ENCODE results near the gene HSFX2.
"Not testable (repeated sequence)": the region's sequence is repeated elsewhere in the genome, so short reads cannot be mapped to it uniquely, and the experiment has no call there.

The HSFX2 gene, protein sequence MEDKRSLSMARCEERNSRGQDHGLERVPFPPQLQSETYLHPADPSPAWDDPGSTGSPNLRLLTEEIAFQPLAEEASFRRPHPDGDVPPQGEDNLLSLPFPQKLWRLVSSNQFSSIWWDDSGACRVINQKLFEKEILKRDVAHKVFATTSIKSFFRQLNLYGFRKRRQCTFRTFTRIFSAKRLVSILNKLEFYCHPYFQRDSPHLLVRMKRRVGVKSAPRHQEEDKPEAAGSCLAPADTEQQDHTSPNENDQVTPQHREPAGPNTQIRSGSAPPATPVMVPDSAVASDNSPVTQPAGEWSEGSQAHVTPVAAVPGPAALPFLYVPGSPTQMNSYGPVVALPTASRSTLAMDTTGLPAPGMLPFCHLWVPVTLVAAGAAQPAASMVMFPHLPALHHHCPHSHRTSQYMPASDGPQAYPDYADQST

DNA sequence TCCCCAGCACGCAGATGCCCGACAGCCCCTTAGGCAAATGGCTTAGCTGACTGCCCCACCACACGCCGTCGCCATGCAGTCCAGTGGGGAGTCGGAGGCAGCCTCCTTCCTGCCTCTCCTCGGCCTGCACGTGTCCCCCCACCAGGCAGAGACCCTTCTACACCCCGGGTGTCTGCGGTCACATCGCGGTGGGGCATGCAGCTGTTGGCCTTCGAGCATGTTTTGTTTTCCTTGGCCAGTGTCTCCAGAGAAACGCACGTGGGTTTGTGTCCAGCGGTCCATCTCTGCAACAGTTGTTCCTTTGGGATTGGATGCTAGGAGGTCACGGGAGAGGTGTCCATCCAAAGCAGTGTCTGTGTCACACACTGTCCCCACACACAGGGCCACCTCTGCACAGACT lies at the start of gene HSFX2:
HSFX2 (minus strand) TSS at position 101 of the 400 bp plus-strand sequence. CDS start 614 bp downstream, outside the sequence.
- not testable (repeated sequence) for H3K36me3 ChIP-seq; DNase-seq; H3K4me3 ChIP-seq (ENCODE audit: low read depth, low read length); H3K27me3 ChIP-seq (ENCODE audit: insufficient read depth, low read depth, severe bottlenecking); H3K9me3 ChIP-seq (ENCODE audit: severe bottlenecking); H3K27ac ChIP-seq

DNA sequence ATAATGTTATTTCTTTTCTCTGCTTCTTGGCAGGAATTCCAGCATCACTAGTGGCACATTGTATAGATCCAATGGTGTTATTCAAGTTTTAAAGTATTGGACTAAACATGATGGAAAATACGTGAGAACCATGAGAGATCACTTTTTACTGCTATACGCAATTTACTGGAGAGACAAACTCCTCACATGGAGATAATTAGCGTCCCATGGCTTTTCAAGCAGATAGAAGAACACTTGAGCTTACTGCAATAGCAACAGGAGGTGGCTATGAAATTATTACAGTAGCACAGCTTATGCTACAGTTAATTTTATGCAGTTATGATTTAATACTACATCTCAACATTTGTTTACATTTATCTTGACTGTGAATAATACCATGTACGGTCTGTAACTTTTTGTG lies 48.4 kb upstream of the HSFX2 start:
- no peak for DNase-seq
- Histone ChIP-seq H3K27me3 (ENCODE audit: insufficient read depth, low read depth, severe bottlenecking) (peaks cover 29% of the 10 kb centered on the region), H3K9me3 (ENCODE audit: severe bottlenecking) (no peaks in the 10 kb centered on the region), H3K4me3 (ENCODE audit: low read depth, low read length) (no peak overlapping the region), H3K36me3 (no peaks in the 10 kb centered on the region), H3K27ac (no peak overlapping the region)
- TF ChIP-seq CTCF (IDR thresholded peaks at IDR 0.05; ENCODE audit: low read depth, low read length), result no peak

- no peak for DNase-seq
- no peak overlapping the region for H3K4me3 ChIP-seq (ENCODE audit: low read depth, low read length)
- H3K9me3 ChIP-seq (ENCODE audit: severe bottlenecking), result no peaks in the 10 kb centered on the region
- TF ChIP-seq CTCF (IDR thresholded peaks at IDR 0.05; ENCODE audit: low read depth, low read length), result no peak
- no peaks in the 10 kb centered on the region for H3K36me3 ChIP-seq
- no peak overlapping the region for H3K27ac ChIP-seq
- H3K27me3 ChIP-seq (ENCODE audit: insufficient read depth, low read depth, severe bottlenecking), result peaks cover 33% of the 10 kb centered on the region
Observed at GRCh38 chrX:149641835-149642234, 46.7 kb upstream of the HSFX2 start.

DNA sequence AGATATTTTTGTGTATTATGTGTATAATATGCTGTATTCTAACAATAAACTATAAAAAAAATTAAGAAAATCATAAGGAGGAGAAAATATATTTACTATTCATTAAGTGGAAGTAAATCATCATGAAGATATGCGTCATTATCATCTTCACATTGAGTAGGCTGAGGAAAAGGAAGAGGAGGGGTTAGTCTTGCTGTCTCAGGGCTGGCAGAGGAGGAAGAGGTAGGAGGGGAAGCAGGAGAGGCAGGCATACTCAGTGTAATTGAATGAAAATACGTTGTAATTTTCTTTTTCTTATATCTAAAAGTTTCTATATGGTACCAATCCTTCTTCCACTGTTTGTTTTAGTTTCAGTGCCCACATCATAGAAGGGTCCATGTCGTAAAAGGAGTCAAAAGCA lies 46.3 kb upstream of the HSFX2 start:
- no peak for TF ChIP-seq CTCF (IDR thresholded peaks at IDR 0.05; ENCODE audit: low read depth, low read length)
- no peaks in the 10 kb centered on the region for H3K36me3 ChIP-seq
- no peak overlapping the region for H3K4me3 ChIP-seq (ENCODE audit: low read depth, low read length)
- DNase-seq, result no peak
- H3K27ac ChIP-seq, result no peak overlapping the region
- H3K27me3 ChIP-seq (ENCODE audit: insufficient read depth, low read depth, severe bottlenecking), result peaks cover 29% of the 10 kb centered on the region
- no peaks in the 10 kb centered on the region for H3K9me3 ChIP-seq (ENCODE audit: severe bottlenecking)

GRCh38 chrX:149639568-149639967 lies 44.5 kb upstream of the HSFX2 start:
- TF ChIP-seq CTCF (IDR thresholded peaks at IDR 0.05; ENCODE audit: low read depth, low read length), result no peak
- H3K36me3 ChIP-seq, result no peaks in the 10 kb centered on the region
- peaks cover 23% of the 10 kb centered on the region for H3K27me3 ChIP-seq (ENCODE audit: insufficient read depth, low read depth, severe bottlenecking)
- no peak overlapping the region for H3K27ac ChIP-seq
- DNase-seq, result no peak
- no peaks in the 10 kb centered on the region for H3K9me3 ChIP-seq (ENCODE audit: severe bottlenecking)
- no peak overlapping the region for H3K4me3 ChIP-seq (ENCODE audit: low read depth, low read length)

DNA sequence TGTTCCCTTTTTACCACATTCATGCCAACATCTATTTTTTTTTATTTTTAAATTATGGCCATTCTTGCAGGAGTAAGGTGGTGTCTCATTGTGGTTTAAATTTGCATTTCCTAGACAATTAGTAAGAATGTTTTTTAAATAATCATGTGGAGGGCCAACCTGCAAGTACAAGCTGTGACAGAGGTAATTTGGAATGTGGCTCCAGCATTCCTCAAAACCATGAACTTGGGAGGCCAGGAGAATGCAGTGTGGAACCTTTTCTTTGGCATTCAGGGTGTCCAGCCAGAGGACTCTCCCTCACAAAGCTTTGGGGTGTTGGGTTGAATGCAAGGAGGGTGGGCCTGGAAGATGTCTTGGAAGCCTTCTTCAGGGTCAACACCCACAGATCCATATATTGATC lies 43.7 kb upstream of the HSFX2 start:
- H3K27ac ChIP-seq, result no peak overlapping the region
- no peaks in the 10 kb centered on the region for H3K9me3 ChIP-seq (ENCODE audit: severe bottlenecking)
- H3K36me3 ChIP-seq, result no peaks in the 10 kb centered on the region
- peaks cover 23% of the 10 kb centered on the region for H3K27me3 ChIP-seq (ENCODE audit: insufficient read depth, low read depth, severe bottlenecking)
- TF ChIP-seq CTCF (IDR thresholded peaks at IDR 0.05; ENCODE audit: low read depth, low read length), result no peak
- H3K4me3 ChIP-seq (ENCODE audit: low read depth, low read length), result no peak overlapping the region
- no peak for DNase-seq

Data from WERI-Rb-1 (cell line).